ENCODE measurements around the gene LRFN4.

- no peak for TF ChIP-seq CTCF (IDR thresholded peaks at IDR 0.05; ENCODE audit: insufficient read depth, low read length, poor library complexity, severe bottlenecking)
- no peak for TF ChIP-seq EZH2phosphoT487 (conservative IDR thresholded peaks at IDR 0.05; ENCODE audit: low read length)
Observed at GRCh38 chr11:66847461-66848232, 9.2 kb upstream of the LRFN4 start.
